ENCODE measurements around the gene THAP4.

The THAP4 gene

DNA sequence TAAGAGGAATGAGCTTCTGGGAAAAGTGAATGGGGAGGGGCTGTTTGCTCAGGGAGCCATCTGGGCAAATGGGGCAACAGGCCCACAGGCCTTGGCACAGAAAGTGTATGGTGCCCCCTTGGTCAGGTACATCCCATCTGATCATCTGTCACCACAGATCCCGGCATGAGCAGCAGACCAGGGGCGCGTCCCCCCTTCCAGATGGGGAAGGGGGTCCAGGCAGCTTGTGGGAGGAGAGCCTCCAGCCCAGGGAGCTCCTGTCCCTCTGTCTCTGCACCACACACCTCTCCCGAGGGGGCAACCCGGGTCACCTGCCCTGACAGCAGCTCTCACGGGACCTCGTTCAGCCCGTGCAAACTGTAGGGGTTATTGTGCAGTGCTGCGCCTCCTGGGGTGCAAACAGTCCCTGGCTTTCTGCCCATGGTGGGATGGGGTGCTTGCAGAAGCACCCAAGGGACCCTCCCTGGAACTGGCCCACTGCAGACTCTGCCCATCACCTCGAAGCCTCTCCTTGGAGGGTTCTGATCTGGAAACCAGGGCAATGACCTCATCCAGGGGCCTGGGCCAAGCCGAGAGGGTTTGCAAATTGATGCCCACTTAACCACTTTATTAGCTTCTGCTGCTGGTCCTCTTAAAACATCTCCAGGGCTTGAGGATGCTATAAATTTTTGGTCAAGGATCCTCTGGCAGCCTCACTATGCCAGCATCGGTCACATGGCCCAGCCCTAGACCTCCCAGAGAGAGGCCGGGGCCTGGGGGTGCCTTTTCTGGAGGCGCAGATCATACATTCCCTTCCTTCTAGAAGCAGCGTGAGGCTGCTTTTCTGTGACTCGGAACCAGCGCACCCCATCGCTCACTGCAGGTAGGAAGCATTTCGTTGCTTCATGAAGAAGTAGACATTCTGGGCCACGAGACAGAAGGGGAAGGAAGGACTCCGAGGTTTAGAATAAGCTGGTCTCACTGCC, 86.1 kb downstream of the THAP4 start:
- ATAC-seq (peak; percentile 19), DNase-seq (ENCODE audit: low spot score in 2 of 2) (no peak)
- no peak overlapping the region for H3K27ac Mint-ChIP-seq
- no peak overlapping the region for H3K4me3 Mint-ChIP-seq
- H3K9me3 Mint-ChIP-seq, result no peaks in the 10 kb centered on the region
- H3K4me1 Mint-ChIP-seq, result no peaks in the 10 kb centered on the region
- no peaks in the 10 kb centered on the region for H3K36me3 Mint-ChIP-seq

DNA sequence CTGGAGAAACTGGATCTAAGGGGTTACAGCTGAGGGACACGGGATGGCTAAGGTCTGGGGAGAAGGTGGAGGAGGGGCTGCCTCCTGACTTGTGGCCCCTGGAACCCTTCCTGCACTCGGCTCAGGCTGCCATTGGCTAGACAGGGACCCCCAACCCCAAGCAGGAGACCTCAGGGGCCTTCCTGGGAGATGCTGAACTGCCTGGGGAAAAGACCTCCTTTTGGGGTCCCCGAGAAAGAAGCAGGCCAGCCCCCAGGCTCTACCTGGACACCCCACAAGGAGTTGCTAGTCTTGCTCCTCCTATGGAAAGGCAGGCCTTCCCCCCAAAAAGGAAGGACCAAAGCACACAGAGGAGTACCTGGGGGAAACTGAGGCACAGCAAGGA, 88.5 kb downstream of the THAP4 start:
- DNase-seq (ENCODE audit: low spot score in 2 of 2) (no peak), ATAC-seq (no peak)
- H3K4me3 Mint-ChIP-seq, result no peak overlapping the region
- no peaks in the 10 kb centered on the region for H3K36me3 Mint-ChIP-seq
- H3K9me3 Mint-ChIP-seq, result no peaks in the 10 kb centered on the region
- no peak overlapping the region for H3K27ac Mint-ChIP-seq
- no peaks in the 10 kb centered on the region for H3K4me1 Mint-ChIP-seq

DNA sequence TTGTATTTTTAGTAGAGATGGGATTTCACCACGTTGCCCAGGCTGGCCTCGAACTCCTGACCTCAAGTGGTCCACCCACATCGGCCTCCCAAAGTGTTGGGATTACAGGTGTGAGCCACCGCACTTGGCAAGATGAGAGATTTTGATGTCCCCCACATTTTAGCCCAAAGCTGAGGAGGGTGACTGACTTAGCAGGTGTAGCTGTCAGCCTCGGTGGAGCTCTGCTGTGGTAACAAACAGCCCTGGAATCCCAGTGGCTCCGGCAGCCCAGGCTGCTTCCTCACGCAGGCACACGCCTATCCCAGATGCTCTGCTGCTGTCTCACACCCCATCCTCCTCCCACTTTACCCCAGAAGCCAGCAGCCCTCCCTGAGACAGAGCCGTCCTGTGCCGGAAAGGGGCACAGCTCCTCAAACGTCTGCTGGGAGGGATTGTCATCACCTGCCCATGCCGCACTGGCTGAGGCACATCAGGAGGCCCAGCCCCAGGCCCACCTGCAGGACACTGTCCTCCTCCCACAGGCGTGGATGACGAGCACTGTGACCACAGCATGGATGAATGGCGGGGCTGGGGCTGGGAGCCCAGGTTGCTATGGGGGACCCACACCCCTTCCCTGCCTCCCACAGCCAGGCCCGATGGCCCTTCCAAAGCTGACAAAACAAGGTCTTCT, 89.0 kb downstream of the THAP4 start:
- no peak for ATAC-seq
- Mint-ChIP-seq H3K4me1 (no peaks in the 10 kb centered on the region), H3K4me3 (no peak overlapping the region), H3K27ac (no peak overlapping the region), H3K9me3 (no peaks in the 10 kb centered on the region), H3K36me3 (no peaks in the 10 kb centered on the region)
- DNase-seq (ENCODE audit: low spot score in 2 of 2), result no peak

DNA sequence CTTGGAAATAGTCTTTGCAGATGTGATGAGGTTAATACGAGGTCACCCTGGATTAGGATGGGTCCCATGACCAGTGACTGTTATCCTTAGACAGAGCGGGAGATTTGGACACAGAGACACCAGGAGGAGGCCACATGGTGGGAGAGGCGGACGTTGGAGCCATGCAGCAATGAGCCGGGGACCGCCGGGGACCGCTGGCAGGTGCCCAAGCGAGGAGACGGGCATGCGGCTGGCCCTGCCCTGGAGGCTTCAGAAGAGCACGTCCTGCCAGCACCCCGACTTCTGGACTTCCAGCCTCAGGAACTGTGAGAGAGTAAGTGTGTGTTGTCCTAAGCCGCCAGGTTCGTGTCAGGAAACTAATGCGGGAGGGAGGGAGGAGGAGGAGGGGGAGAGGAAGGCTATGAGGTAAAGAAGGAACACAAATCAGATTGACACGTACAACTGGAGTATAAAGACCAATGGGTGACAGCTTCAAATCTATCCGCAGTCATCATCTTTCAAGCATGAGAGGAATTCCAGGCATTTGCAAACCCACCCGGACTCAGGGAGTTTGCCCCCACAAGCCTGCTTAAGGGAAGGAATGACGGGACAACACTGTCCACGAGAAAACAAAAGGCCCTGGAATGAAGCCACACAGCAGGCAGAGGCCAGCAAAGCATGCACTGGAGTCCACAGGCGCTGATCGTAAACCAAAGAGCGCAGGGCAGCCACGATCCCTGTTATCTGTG, 90.0 kb downstream of the THAP4 start:
- Mint-ChIP-seq H3K27ac (no peak overlapping the region), H3K9me3 (no peaks in the 10 kb centered on the region), H3K4me1 (no peaks in the 10 kb centered on the region), H3K36me3 (no peaks in the 10 kb centered on the region), H3K4me3 (no peak overlapping the region)
- no peak for ATAC-seq
- DNase-seq (ENCODE audit: low spot score in 2 of 2), result no peak

DNA sequence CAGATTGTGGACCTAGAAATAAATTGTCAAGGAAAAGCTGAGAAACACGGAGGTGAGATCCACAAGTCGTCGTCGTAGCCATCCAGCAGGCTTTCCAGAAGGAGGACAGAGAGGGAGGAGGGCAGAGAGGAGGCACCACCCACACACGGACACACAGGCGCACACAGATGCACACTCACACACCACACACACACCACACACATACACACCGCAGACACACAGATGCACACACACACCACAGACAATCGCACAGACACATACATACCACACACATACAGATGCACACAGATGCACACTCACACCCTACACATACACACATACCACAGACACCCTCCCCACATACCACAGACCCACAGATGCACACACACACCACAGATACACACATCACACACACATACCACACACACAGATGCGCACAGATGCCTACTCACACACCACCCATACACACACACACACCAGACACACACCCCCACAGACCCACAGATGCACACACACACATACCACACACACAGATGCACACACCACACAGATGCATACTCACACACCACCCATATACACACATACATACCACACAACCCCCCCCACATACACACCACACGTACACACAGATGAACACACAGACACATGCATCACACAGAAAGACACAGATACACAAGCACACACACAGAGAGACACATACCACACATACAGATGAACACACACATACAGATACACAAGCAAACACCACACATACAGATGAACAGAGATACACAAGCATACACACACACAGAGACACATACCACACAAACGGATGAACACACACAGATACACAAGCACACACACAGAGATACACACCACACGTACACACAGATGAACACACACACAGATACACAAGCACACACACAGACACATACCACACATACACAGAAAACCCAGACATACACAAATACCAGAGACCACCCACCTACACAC, 91.2 kb downstream of the THAP4 start:
- Mint-ChIP-seq H3K9me3 (no peaks in the 10 kb centered on the region), H3K27ac (no peak overlapping the region), H3K36me3 (no peaks in the 10 kb centered on the region), H3K4me1 (peaks cover 1% of the 10 kb centered on the region), H3K4me3 (no peak overlapping the region)
- DNase-seq (ENCODE audit: low spot score in 2 of 2) (no peak), ATAC-seq (no peak)

DNA sequence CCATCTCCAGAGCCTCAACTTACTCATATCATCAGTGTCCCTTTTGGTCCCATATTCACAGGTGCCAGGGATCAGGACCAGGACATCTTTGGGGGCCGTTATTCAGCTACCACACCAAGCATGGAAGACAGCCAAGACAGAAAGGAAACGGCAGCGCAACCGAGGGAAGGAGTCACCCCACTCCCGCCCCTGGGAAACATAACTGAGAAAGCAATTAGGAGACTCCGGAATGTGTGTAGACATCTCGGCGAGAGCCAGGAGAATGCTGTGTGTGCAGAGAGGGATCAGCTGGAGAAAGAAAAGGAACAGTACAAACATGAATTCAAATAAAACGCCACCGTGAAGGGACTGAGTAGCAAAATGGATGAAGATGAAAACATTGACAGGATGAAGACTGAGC, 91.9 kb downstream of the THAP4 start:
- Mint-ChIP-seq H3K4me1 (peaks cover 5% of the 10 kb centered on the region), H3K27ac (no peak overlapping the region), H3K9me3 (no peaks in the 10 kb centered on the region), H3K4me3 (no peak overlapping the region), H3K36me3 (no peaks in the 10 kb centered on the region)
- DNase-seq (ENCODE audit: low spot score in 2 of 2) (no peak), ATAC-seq (no peak)

DNA sequence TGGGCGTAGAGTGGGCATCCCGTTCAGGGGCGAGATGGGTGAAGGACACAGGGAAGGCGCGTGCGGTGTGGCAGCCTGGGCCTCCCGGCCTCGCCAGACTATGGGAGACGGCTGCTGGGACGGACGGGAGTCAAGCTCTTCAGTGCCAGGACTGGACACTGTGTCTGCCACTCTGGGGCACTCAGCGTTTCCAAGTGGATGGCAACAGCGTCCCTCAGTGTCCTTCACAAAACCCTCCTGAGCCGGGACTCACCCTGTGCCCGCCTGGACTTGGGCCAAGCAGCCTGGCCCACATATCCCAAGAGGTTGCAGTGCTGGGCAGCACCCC, 94.7 kb downstream of the THAP4 start:
- Mint-ChIP-seq H3K4me3 (no peak overlapping the region), H3K27ac (no peak overlapping the region), H3K9me3 (no peaks in the 10 kb centered on the region), H3K36me3 (no peaks in the 10 kb centered on the region), H3K4me1 (peaks cover 5% of the 10 kb centered on the region)
- no peak for ATAC-seq
- DNase-seq (ENCODE audit: low spot score in 2 of 2), result no peak

DNA sequence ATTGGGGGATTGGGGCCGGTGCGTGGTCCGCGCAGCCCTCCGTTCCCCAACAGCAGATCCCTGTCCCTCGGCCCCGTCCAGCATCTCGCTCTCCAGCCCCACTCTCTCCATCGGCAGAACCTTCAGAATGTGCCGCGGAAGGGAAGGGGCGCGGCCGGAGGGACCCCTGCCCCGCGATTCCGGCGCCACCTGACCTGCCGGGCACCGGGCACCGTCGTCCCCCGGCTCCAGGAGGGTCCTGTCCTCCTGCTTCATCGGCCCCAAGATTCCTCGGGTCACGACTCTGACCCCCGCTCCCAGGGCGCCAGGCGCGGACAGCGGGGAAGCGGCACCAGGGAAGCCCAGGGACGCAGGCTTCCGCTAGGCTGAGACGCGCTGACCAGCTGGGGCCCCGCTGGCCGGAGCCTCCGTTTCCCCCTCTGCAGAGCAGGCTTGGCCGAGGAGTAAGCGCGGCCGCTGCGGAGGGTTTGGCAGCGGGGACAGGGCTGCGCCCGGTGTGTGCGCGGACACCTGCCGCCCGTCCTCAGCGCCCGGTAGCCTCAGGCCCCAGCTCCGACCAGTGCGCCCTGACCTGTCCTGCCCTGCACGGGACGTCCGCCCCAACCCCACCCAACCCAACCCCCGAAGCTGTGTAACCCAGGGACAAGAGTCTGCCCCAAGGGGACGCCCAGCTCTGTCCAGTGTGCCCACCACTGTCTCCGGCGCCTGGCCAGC, 95.2 kb downstream of the THAP4 start:
- ATAC-seq (no peak), DNase-seq (ENCODE audit: low spot score in 2 of 2) (no peak)
- Mint-ChIP-seq H3K9me3 (no peaks in the 10 kb centered on the region), H3K4me1 (peaks cover 5% of the 10 kb centered on the region), H3K4me3 (no peak overlapping the region), H3K27ac (no peak overlapping the region), H3K36me3 (no peaks in the 10 kb centered on the region)

DNA sequence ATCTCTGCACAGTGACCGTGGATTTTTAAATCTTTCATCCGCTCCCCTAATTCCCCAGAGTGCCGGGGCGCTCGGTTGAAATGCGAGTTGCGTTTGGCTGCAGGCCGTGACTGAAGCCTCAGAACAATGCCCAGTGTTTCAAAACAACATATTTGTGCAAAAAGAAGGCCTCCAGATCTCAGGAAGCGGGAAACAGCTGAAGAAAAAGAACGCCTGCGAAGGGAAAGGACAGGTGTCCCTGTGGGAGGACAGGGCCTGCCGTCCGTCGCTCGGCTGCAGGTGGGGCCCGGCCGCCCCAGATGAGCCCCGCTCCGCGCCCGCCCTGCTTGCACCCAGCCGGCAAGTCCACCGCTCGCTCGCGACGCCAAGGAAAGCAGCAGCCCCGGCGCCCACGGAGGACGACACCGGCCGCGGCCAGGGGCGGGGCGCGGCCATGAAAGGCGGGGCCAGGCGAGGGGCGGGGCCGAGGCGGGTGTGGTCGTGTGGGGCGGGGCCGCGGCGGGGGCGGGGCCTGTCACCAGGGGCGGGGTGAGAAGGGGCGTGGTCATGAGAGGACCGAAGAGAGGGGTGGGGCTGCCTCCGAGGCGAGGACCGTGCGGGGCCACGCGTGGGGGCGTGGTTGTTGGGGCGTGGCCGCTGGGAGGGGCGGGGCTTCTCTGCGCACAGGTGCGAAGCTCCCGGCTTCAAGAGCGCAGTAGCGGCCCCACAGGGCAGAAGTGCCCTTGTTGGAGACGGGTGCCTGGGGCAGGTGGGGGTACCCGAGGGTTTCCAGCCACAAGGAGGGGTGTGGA, 96.0 kb downstream of the THAP4 start:
- Mint-ChIP-seq H3K4me1 (peaks cover 5% of the 10 kb centered on the region), H3K4me3 (peak overlapping the region; percentile 46), H3K9me3 (no peaks in the 10 kb centered on the region), H3K36me3 (no peaks in the 10 kb centered on the region), H3K27ac (no peak overlapping the region)
- ATAC-seq (peak; percentile 69), DNase-seq (ENCODE audit: low spot score in 2 of 2) (peak; percentile 57 to 58)

DNA sequence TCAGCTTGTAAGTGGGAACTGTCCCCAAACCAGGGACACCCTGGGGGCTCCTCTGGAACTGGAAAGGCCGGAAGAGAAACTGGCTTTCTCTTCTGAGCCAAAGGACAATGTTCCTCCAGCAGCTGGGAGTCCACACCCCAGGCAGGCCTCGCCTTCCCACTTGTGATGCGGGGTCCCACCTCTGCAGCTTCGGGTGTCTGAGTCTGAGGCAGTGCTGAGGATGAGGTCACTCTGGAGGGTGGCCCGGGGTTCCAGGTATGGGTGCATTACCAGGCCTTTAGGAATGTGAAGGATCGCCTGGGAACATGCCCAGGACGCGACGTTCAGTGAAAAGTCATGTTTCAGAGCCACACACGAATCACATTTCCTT, 96.6 kb downstream of the THAP4 start:
- Mint-ChIP-seq H3K4me1 (peaks cover 5% of the 10 kb centered on the region), H3K4me3 (peak overlapping the region; percentile 46), H3K9me3 (no peaks in the 10 kb centered on the region), H3K27ac (no peak overlapping the region), H3K36me3 (no peaks in the 10 kb centered on the region)
- ATAC-seq (no peak), DNase-seq (ENCODE audit: low spot score in 2 of 2) (no peak)

DNA sequence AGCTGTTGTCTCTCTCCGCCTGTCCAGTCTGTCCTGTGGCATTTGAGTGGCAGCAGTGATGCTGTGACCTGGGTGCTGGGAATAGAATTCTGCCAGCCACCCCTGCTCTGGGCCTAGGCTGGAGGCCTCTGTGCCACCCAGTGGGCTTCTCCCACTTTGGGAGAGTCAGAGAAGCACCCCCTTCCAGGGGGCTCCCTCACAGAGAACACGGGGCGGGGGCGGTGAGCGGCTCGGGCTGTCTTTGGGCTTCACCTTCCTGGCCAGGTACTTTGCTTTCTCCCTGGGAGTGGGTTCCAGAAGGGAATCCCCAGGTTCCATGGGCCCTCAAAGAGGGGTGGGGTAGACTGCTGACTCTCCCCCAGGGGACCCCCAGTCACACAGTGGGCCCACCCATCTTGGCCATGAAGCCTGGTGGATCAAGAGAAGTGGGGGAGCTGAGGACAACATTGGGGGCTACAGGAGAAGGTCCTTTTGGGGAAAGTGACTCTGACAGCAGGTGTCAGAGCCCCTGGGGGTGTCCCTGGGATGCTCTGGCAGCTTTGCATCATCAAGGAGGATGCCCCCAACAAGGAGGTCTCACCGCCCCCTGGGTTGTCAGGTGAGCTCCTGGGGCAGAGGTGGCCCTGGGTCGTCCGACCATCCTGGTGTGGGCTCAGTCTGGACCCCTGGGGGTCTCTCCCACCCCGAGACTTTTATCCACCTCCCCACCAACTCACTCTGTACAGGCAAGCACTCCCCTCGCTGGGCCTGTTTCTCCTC, 97.2 kb downstream of the THAP4 start:
- ATAC-seq, result no peak
- Mint-ChIP-seq H3K36me3 (no peaks in the 10 kb centered on the region), H3K4me1 (peaks cover 5% of the 10 kb centered on the region), H3K4me3 (no peak overlapping the region), H3K9me3 (no peaks in the 10 kb centered on the region), H3K27ac (no peak overlapping the region)
- DNase-seq (ENCODE audit: low spot score in 2 of 2), result no peak

DNA sequence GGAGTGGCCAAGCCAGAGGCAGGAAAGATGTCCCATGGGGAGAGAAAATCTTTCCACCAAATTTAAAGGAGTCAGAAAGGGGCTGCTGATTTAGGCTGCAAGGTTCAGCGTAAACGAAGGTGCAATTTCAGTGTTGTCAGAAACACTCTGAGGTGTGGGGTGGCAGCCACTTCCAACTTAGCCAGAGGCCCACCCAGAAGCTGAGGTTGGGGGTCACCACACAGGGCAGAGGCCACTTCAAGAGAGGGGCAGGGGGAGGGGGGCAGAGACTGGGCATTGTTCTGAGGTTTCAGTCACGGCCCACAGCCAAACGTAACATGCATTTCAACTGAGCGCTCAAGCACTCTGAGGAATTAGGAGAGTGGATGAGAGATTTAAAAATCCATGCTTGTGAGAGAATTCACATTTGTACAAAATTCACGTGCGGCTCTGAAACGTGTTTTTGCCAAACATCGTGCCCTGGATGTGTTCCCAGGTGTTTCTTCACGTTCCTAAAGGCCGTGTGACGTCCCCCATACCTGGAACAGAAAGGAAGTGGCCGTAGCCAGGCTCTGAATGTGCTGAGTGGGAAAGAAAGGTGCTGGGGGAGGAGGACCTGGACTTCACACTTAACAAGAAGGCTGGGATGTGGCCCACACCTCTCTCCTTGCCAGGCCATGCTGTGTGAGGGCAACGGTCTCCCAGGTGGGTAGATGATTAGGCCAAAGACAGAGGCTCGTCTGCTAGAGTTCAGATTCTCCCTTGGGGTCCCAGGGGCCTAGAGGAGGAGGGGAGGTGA, 97.9 kb downstream of the THAP4 start:
- Mint-ChIP-seq H3K27ac (peak overlapping the region; percentile 5), H3K4me3 (no peak overlapping the region), H3K36me3 (no peaks in the 10 kb centered on the region), H3K4me1 (peaks cover 5% of the 10 kb centered on the region), H3K9me3 (no peaks in the 10 kb centered on the region)
- no peak for DNase-seq (ENCODE audit: low spot score in 2 of 2)
- no peak for ATAC-seq

Measured in stimulated activated effector memory CD8-positive, alpha-beta T cell treated with anti-CD3 and anti-CD28 coated beads, Interleukin-12 subunit alpha, Interleukin-12 subunit beta, amount 100 ng/mL, for 72 hours (primary cell).